HG03280 (cell line): ENCODE data around the gene TMEM33.
A peak's percentile ranks its signal among the peaks of the same experiment; 100 is the strongest.

Experiments used
- ATAC-seq: cut with Tn5 transposase; IDR thresholded peaks from one replicate; pipeline ENCODE4 v1.9.1; 2021; ENCODE audit warnings: mild to moderate bottlenecking, moderate library complexity; ENCODE audit not compliant: unreplicated experiment

The TMEM33 gene

DNA sequence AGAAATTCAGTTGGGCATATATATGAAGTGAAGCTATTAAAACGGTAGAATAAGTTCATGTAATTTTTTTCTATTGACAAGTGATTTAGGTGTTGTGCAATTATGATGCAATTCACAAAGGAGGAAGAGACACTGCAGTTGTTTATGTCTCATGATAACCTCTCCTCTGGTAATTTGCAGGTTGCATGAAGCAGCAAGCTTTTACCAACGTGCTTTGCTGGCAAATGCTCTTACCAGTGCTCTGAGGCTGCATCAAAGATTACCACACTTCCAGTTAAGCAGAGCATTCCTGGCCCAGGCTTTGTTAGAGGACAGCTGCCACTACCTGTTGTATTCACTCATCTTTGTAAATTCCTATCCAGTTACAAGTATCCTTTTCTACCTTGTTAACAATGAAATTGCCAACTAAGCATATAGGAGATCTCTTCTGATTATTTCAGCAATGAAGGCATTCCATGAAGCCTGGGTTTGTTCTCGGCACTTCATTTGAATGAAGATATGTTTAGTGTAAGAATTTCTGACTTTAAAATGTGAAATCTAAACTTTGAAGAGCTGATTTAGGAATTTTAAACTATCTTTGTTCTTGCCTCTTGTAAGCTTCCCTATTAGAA, 3.9 kb downstream of the TMEM33 start:
- ATAC-seq: no peak

DNA sequence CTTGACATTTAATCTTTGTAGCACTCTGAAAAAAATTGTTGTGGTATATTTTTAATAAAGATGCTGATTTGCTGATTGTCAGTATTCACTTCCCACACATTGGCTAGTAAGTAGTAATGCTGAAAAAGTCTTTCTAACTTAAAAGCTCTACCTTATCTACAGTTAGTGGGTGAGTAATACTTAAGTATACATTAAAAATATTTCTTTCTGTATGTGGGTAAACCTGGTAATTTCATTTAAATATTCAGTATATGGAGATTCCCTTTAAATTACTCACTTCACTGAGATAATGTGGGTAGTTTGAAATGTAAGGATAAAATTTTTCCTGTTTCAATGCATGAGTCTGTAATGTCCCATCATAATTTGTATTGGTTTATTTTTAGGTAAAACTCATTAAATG, 5.6 kb downstream of the TMEM33 start:
- no peak for ATAC-seq

DNA sequence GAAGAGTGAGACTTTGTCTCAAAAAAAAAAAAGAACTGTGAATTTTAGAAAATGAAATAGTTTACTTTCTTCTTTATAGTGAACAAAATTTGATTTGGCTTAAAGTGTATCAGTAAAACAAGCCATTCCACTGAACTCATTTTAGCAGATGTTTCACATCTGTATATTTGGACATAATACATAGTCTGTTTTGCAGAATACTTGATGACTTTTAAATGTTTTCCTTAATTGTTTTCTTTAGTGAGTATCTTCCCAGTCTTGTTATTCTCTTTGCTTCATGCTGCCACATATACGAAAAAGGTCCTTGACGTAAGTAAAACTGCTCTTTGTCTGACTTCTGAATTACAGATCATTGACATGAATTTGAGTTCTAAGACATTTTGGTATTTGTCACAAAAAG, 8.3 kb downstream of the TMEM33 start:
- ATAC-seq: no peak

GRCh38 chr4:41944089-41944488, 8.9 kb downstream of the TMEM33 start:
- no peak for ATAC-seq

GRCh38 chr4:41949531-41949930, 14.3 kb downstream of the TMEM33 start:
- ATAC-seq: no peak

DNA sequence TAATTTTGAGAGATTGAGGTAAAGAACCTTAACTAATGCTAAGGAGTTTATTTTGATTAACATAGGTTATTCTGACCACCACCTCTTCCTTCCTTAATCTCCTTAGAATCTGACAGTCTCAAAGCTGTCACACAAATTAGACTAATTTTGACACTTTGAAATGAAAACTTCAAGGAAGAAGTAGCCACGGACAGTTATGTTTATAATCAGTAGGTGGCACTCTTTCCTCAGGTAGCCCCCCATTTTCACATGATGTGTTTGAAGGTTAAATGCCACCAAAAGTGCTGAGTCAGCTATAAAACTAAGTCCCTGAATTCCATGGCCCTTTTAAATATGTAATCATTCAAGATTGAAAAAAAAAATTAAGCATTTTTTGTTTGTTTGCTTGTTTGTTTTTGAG, 22.4 kb downstream of the TMEM33 start:
- no peak for ATAC-seq

- no peak for ATAC-seq
Measured at GRCh38 chr4:41963105-41963504, 27.9 kb downstream of the TMEM33 start.

DNA sequence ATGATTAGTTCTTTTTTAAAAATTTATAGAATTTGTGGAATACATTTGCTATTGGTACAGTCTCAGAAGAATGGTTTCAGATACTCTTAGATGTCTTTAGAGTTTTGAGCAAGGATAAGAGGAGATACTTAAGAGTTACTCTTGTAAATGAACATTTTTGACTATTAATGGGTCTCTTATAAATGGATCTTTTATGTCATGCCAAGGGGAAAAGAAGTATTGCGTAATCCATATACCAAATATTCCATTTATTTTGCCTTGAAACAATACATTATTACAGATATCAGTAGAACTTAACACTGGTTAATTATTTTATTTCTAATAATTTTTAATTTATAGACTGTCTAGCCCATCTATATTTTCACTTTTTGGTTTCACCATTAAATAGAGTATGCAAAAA, 29.2 kb downstream of the TMEM33 start:
- no peak for ATAC-seq

DNA sequence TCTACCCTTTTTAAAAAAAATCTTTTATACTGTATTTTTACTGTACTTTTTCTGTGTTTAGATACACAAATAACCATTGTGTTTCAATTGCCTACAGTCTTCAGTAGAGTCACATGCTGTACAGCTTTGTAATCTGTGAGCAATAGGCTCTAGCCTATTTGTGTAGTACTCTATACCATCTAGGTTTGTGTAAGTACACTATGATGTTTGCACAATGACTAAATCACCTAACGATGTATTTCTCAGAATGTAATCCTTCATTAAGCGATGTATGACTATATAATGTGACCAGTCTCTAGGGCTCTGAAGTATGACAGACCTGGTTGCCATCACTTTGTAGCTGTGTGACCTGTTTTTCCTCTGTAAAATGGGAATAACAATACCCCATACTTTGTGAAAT, 32.2 kb downstream of the TMEM33 start:
- ATAC-seq: no peak

GRCh38 chr4:41969671-41970070, 34.4 kb downstream of the TMEM33 start:
- ATAC-seq: no peak

- no peak for ATAC-seq
Measured at GRCh38 chr4:41975341-41975740, 40.1 kb downstream of the TMEM33 start.

DNA sequence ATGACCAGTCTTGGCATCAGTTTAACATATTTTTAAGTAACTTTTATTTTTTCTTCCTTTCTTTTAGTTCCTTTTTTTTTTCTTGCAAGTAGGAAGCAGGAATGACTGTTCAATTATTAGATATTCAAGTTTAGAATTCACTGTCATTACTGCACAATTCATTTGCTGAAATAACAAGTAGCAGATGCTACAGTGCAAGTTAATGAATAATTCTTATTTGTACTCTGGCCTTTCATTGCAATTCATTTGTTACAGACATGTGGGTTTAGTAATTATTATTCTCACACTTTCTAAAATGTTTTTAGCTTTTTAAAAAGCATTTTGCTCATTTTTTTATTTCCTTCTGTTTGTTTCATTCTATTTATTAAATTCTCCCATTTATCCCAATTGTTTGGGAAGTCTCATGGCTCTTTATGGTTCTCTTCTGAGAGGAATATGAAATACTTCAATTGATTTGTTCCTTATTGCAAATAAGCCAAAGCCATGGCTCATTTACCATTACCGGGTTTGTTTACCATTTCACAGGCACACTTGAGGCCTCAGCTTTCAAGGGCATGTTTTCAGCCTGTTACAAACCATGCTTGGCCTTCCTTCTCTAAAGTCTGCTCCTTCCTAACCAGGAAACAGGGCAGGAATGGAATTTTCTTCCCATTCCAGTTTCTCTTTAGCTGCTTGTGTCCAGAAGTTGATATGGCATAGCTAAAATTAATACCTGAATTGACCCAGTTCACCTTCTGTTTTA, 41.7 kb downstream of the TMEM33 start:
- no peak for ATAC-seq

DNA sequence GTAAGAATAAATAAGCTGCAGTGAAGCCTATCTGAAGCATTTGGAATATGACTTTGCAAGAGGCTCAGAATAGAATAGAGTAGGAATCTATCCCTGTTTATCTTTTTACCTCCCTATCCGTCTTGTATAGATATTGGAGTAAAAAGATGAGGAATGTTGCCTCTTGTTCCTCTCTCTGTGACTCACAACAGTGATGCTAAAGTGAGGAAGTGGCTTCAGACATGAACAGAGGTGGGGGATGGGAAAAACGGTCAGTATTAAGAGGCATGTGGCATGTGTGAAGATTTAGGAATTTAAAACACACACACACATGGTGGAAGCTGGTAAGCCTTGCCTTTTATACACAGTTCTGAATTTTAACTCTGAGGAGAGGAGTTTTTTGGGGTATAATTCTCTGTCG, 42.5 kb downstream of the TMEM33 start:
- no peak for ATAC-seq

- ATAC-seq: no peak
Measured at GRCh38 chr4:41981456-41981855, 46.2 kb downstream of the TMEM33 start, which contains the start of gene DCAF4L1. DCAF4L1 (plus strand) TSS chr4:41981756; CDS start chr4:41981793, 37 bp downstream.

GRCh38 chr4:41982716-41983115, 47.5 kb downstream of the TMEM33 start:
- ATAC-seq: no peak

GRCh38 chr4:41985151-41985550, 49.9 kb downstream of the TMEM33 start:
- ATAC-seq: no peak

GRCh38 chr4:41989994-41990364, 54.8 kb downstream of the TMEM33 start:
- ATAC-seq: peak; percentile 9

GRCh38 chr4:41990365-41991111, 55.3 kb downstream of the TMEM33 start, which contains the start of gene SLC30A9:
SLC30A9 (plus strand) TSS chr4:41990530; CDS start chr4:41990652, 122 bp downstream.
- peak; percentile 99 for ATAC-seq

GRCh38 chr4:41991916-41992767, 56.9 kb downstream of the TMEM33 start:
- ATAC-seq: no peak

DNA sequence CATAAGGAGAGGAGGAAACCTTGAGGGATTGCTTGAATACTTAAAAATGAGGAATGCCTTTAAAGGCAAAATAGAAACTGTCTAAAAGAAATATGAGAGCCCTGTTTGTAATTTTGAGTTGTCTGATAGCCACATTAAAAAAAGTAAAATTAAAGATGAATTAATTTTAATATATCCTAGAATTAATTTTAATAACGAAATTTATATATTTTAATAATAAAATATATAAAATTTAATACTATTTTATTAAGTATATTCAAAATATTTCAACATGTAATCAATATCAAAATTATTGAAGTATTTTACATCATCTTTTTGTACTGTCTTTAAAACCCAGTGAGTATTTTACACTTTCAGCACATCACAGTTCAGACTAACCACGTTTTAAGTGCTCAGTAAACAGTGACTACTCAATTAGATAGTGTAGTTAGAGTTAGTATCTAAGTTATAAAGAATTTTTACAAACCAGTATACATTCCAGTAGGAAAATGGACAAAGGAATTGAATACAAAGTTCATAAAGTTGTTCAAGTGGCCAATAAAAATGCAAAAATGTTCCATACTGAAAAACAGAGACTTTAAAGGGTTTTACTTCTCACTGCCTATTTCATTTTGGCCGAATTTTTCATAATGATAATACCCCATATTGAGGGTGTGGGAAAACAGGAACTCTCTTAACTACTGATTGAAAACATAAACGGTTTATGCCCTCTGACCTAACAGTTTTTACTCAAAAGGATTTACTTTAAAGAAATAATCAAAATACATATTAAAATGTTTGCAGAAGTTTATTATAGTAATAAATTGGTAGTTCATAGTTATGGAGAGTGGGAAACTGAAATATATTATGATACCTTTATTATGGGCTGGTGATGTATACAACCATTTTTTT, 58.0 kb downstream of the TMEM33 start:
- no peak for ATAC-seq
